Stomach (tissue), 9 donors: ENCODE data around the gene TPCN2. TPM values are rescaled to one million over a fixed set of nuclear protein-coding genes. Genes with fewer than 3 reads are reported as not detected.

Source experiments
- DNase-seq, 2 donors: peaks; one replicate each; pipeline versions ENCODE4 v3.0.0 to v3.0.0-alpha.2; 2013 to 2019
- H3K27ac ChIP-seq, 5 donors: fragments of 200-600 bp in 4 of 5; sonication (generic) in 4 of 5; one replicate each; pipeline ENCODE4 v1.5.1; 2013 to 2019; ENCODE audit warnings: mild to moderate bottlenecking in 1 of 5, moderate library complexity in 1 of 5
- H3K27me3 ChIP-seq, 3 donors: fragments of 200-600 bp; sonication (generic); one replicate each; pipeline ENCODE4 v1.5.1; 2017 to 2019; ENCODE audit warnings: mixed run types in 1 of 3
- H3K36me3 ChIP-seq, 4 donors: fragments of 200-600 bp; sonication (generic); 1 replicate in 3 of 4; 2 replicates in 1 of 4; pipeline ENCODE4 v1.5.1; 2016 to 2019
- H3K4me1 ChIP-seq, 4 donors: fragments of 200-600 bp; sonication (generic); one replicate each; pipeline ENCODE4 v1.5.1; 2016 to 2019
- H3K4me3 ChIP-seq, 4 donors: fragments of 200-600 bp; sonication (generic) in 3 of 4; one replicate each; pipeline ENCODE4 v1.5.1; 2016 to 2019; ENCODE audit warnings: mild to moderate bottlenecking in 1 of 4
- H3K9me3 ChIP-seq, 4 donors: fragments of 200-600 bp; sonication (generic); one replicate each; pipeline ENCODE4 v1.5.1; 2016 to 2019
- EP300 ChIP-seq: sonication (generic); formaldehyde crosslinking; IDR thresholded peaks from one replicate; pipeline ENCODE4 v1.6.1; 2017; ENCODE audit warnings: antibody characterized with exemption
- POLR2A ChIP-seq, 4 donors: fragments of 450-650 bp; IDR thresholded peaks; one replicate each; pipeline ENCODE4 v1.6.1; 2016; ENCODE audit warnings: antibody characterized with exemption in 4 of 4, control low read depth in 2 of 4, mild to moderate bottlenecking in 1 of 4, moderate library complexity in 1 of 4
- POLR2AphosphoS5 ChIP-seq, 3 donors: sonication (generic); formaldehyde crosslinking; IDR thresholded peaks; one replicate each; pipeline ENCODE4 v1.6.1; 2016; ENCODE audit warnings: antibody characterized with exemption in 3 of 3
- WGBS, 5 donors: extraction: QIAGEN DNeasy Blood & Tissue Kit in 3 of 5; methylation state at CpG; one replicate each; pipeline versions ENCODE4 v1.1.5 to v1.1.7; 2013 to 2018; 5-methylcytosine and 5-hydroxymethylcytosine counted together
- intact Hi-C: fragments of 100-400 bp; cut with DNase I; formaldehyde crosslinking; loops from one replicate; pipeline ENCODE4 v1.15.1; 2023; ENCODE audit warnings: low total_unique reads
- polyA plus RNA-seq, 3 donors: library from polyadenylated mRNA; stranded (reverse); fragments of 200-250 nt; gene quantifications; one replicate each; pipeline ENCODE4 v1.2.3, GENCODE V29; 2013
- total RNA-seq, 5 donors: library from RNA; depleted of rRNA; stranded (reverse); fragments of >200 nt; gene quantifications; one replicate each; pipeline versions ENCODE4 v1.1.0 to v1.2.3, GENCODE V29; 2014 to 2016
- TF ChIP-seq, protein P1 (sequence below), 7 experiments: fragments of 450-650 bp in 4 of 7; fragments of 200-600 bp in 3 of 7; sonication (generic) in 3 of 7; IDR thresholded peaks; one replicate each; pipeline ENCODE4 v1.5.1; 2016 to 2019; ENCODE audit warnings: antibody characterized with exemption in 7 of 7, control low read depth in 2 of 7, mild to moderate bottlenecking in 1 of 7
- donor health status: healthy with polysubstance abuse.
- donor health status: Bipolar disorder and iron deficiency.
- donor health status: healthy.

TPCN2 gene
- total and polyA plus RNA-seq, 8 donors, result 6.4 to 66.1 (median 27.2) TPM

- TF ChIP-seq EP300 (no peak), POLR2A (IDR thresholded peaks at IDR 0.05) (no peak), POLR2AphosphoS5 (IDR thresholded peaks at IDR 0.05) (no peak)
- TF ChIP-seq, protein P1, sequence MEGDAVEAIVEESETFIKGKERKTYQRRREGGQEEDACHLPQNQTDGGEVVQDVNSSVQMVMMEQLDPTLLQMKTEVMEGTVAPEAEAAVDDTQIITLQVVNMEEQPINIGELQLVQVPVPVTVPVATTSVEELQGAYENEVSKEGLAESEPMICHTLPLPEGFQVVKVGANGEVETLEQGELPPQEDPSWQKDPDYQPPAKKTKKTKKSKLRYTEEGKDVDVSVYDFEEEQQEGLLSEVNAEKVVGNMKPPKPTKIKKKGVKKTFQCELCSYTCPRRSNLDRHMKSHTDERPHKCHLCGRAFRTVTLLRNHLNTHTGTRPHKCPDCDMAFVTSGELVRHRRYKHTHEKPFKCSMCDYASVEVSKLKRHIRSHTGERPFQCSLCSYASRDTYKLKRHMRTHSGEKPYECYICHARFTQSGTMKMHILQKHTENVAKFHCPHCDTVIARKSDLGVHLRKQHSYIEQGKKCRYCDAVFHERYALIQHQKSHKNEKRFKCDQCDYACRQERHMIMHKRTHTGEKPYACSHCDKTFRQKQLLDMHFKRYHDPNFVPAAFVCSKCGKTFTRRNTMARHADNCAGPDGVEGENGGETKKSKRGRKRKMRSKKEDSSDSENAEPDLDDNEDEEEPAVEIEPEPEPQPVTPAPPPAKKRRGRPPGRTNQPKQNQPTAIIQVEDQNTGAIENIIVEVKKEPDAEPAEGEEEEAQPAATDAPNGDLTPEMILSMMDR (IDR thresholded peaks at IDR 0.05), result no peak
- peak overlapping the region; percentile 50 to 61 (median 58) for H3K4me3 ChIP-seq
- no peaks in the 10 kb centered on the region for H3K9me3 ChIP-seq
- 61 to 77% (median 77%) methylated on average over 12 to 16 of the region's 16 CpGs for WGBS, 5 donors
- peaks cover 14 to 23% (median 17%) of the 10 kb centered on the region in 4 donors for H3K36me3 ChIP-seq
- peak in 1 of 2 donors; percentile 62 for DNase-seq
- intact Hi-C loops, result no loop called here
- H3K4me1 ChIP-seq, result peaks cover 44 to 93% (median 75%) of the 10 kb centered on the region in 4 donors
- peaks cover 0 to 55% (median 36%) of the 10 kb centered on the region in 3 donors for H3K27me3 ChIP-seq
- H3K27ac ChIP-seq, result peak overlapping the region; percentile 71 to 94 (median 90)
Observed at GRCh38 chr11:69009441-69010211, 39.1 kb upstream of the TPCN2 start.

- WGBS, 5 donors, result 38 to 53% (median 47%) methylated on average over 4 to 9 of the region's 9 CpGs
- Histone ChIP-seq H3K27ac (peak overlapping the region; percentile 41 to 94 (median 90)), H3K9me3 (no peaks in the 10 kb centered on the region), H3K36me3 (peaks cover 8 to 15% (median 9%) of the 10 kb centered on the region in 4 donors), H3K4me1 (peaks cover 50 to 93% (median 75%) of the 10 kb centered on the region in 4 donors), H3K4me3 (peak overlapping the region; percentile 50 to 61 (median 58)), H3K27me3 (peaks cover 0 to 60% (median 36%) of the 10 kb centered on the region in 3 donors)
- DNase-seq, result peak in 1 of 2 donors; percentile 60
- intact Hi-C loops, result no loop called here
- TF ChIP-seq POLR2AphosphoS5 (IDR thresholded peaks at IDR 0.05) (peak in 2 of 3 donors; percentile 4 to 43), EP300 (no peak)
Observed at GRCh38 chr11:69010361-69010891, 38.3 kb upstream of the TPCN2 start.

DNA sequence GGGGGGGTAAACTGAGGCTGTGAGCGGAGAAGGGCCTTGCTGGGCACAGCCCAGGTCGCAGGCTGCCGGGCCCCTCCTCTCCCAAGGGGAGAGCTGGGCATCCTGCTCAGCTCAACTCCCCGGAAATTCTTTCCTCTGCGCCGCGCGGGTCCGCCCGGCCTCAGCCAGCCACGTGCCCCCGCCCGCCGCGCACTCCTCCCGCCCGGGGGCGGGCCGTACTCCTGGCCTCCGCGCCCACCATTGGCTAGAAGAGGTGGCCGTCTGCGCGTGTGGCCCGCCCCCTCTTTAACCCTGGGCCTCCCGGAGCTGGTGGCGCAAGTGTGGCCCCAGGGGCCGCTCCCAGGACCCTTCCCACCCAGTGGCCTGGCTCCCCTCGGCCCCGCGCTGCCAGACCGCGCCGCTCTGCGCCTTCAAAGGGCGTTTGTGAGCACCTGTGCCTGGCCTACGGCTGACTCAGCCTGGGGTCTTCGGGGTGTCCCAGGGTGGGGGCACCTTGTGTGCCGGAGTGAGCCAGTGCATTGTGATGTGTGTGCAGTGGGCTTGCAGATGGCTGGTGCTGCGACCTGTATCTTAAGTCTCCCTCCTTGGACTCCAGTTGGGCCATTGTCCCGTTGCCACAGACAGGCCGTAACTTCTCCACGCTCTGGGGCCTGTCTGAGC lies 37.6 kb upstream of the TPCN2 start:
- Histone ChIP-seq H3K4me1 (peaks cover 50 to 86% (median 71%) of the 10 kb centered on the region in 4 donors), H3K27me3 (peaks cover 0 to 60% (median 36%) of the 10 kb centered on the region in 3 donors), H3K4me3 (peak overlapping the region; percentile 50 to 61 (median 58)), H3K27ac (peak overlapping the region; percentile 64 to 94 (median 90)), H3K36me3 (peaks cover under 1 to 9% (median 2%) of the 10 kb centered on the region in 4 donors), H3K9me3 (no peaks in the 10 kb centered on the region)
- peak; percentile 81 to 96 for DNase-seq
- intact Hi-C loops, result no loop called here
- TF ChIP-seq EP300 (no peak), POLR2AphosphoS5 (IDR thresholded peaks at IDR 0.05) (peak; percentile 15 to 55 (median 54))
- WGBS, 5 donors, result 5 to 15% (median 11%) methylated on average over 15 to 43 of the region's 43 CpGs

GRCh38 chr11:69011624-69012091 lies 37.1 kb upstream of the TPCN2 start:
- WGBS, 5 donors, result 45 to 71% (median 67%) methylated on average over 9 of the region's 9 CpGs
- TF ChIP-seq POLR2AphosphoS5 (IDR thresholded peaks at IDR 0.05), result no peak
- TF ChIP-seq, protein P1 (IDR thresholded peaks at IDR 0.05), result no peak
- TF ChIP-seq POLR2A (IDR thresholded peaks at IDR 0.05), result no peak
- no peak for TF ChIP-seq EP300
- Histone ChIP-seq H3K36me3 (peaks cover 0 to 6% (median 0%) of the 10 kb centered on the region in 4 donors), H3K27ac (peak overlapping the region; percentile 64 to 94 (median 90)), H3K4me3 (peak overlapping the region; percentile 50 to 61 (median 58)), H3K4me1 (peaks cover 50 to 81% (median 68%) of the 10 kb centered on the region in 4 donors), H3K27me3 (peaks cover 0 to 60% (median 36%) of the 10 kb centered on the region in 3 donors), H3K9me3 (no peaks in the 10 kb centered on the region)
- intact Hi-C loops, result no loop called here
- DNase-seq, result no peak
